K562 (cell line): ENCODE measurements around the gene GTF2A2. TPM values are rescaled to one million over a fixed set of nuclear protein-coding genes. Genes with fewer than 3 reads are reported as not detected.

ENCODE experiments used
- CUX1 ChIP-seq: fragments of 200-800 bp; sonication (Bioruptor generic); IDR thresholded peaks from 2 replicates; pipeline ENCODE4 v1.6.1; 2016; ENCODE audit warnings: missing genetic modification characterization, missing compliant biosample characterization
- ELF4 ChIP-seq: fragments of 450-650 bp; formaldehyde crosslinking; IDR thresholded peaks from 2 replicates; pipeline ENCODE4 v1.4.0; 2022; ENCODE audit warnings: missing genetic modification characterization
- HDGF ChIP-seq: fragments of 450-650 bp; IDR thresholded peaks from 2 replicates; pipeline ENCODE4 v1.6.1; 2016
- LEF1 ChIP-seq: fragments of 450-650 bp; IDR thresholded peaks from 2 replicates; pipeline ENCODE4 v1.6.1; 2016; ENCODE audit warnings: mild to moderate bottlenecking
- MITF ChIP-seq: IDR thresholded peaks from 2 replicates; pipeline ENCODE4 v1.6.1; 2014; ENCODE audit warnings: antibody characterized with exemption
- SMARCA5 ChIP-seq: fragments of 450-650 bp; IDR thresholded peaks from 2 replicates; pipeline ENCODE4 v1.6.1; 2016
- SRF ChIP-seq, 2 experiments: fragments of 250-450, 450-650 bp in 1 of 2; sonication (Bioruptor Pico) in 1 of 2; sonication (generic) in 1 of 2; formaldehyde crosslinking; IDR thresholded peaks; 2 replicates each; pipeline versions ENCODE4 v1.5.0 to v1.5.1; 2020 to 2022; ENCODE audit warnings: mild to moderate bottlenecking in 1 of 2, missing genetic modification reagents in 1 of 2
- ZNF224 ChIP-seq: sonication (generic); formaldehyde crosslinking; IDR thresholded peaks from 2 replicates; pipeline ENCODE4 v1.8.0; 2022; ENCODE audit warnings: mild to moderate bottlenecking, missing genetic modification reagents
- ZNF436 ChIP-seq: fragments of 250-450, 450-650 bp; sonication (Bioruptor Pico); formaldehyde crosslinking; IDR thresholded peaks from 2 replicates; pipeline ENCODE4 v1.7.0; 2020; ENCODE audit warnings: mild to moderate bottlenecking
- ZNF592 ChIP-seq: fragments of 450-650 bp; IDR thresholded peaks from 2 replicates; pipeline ENCODE4 v1.6.1; 2017; ENCODE audit warnings: antibody characterized with exemption, mild to moderate bottlenecking
- ZNF717 ChIP-seq: fragments of 250-450 bp; sonication (Bioruptor Pico); IDR thresholded peaks from 2 replicates; pipeline ENCODE4 v1.5.0; 2021
- ZNF76 ChIP-seq: fragments of 250-450 bp; sonication (Bioruptor Pico); IDR thresholded peaks from 2 replicates; pipeline ENCODE4 v1.4.0; 2020; ENCODE audit warnings: mild to moderate bottlenecking, moderate library complexity, borderline replicate concordance
- polyA plus RNA-seq, 8 experiments: library from polyadenylated mRNA; depleted of rRNA in 4 of 8; stranded (reverse) in 5 of 8; unstranded in 3 of 8; fragments of >200 nt; fragmentation: Nextera tagmentation in 2 of 8; fragmentation: Illumina TruSeq in 1 of 8; extraction: Ambion mirVana in 2 of 8; extraction: Trizol in 1 of 8; gene quantifications; 2 replicates each; pipeline versions ENCODE4 v1.2.1 to v1.2.3, GENCODE V29; 2011 to 2014; ENCODE audit warnings: inconsistent platforms in 1 of 8, missing spikeins in 1 of 8
- total RNA-seq, 7 experiments: library from RNA; depleted of rRNA in 6 of 7; stranded (reverse); fragments of >200 nt in 6 of 7; fragmentation: Illumina TruSeq in 2 of 7; extraction: Trizol in 2 of 7; gene quantifications; 2 replicates each; pipeline versions ENCODE4 v1.2.1 to v1.2.3, GENCODE V29; 2011 to 2021; ENCODE audit warnings: low replicate concordance in 1 of 7
- TF ChIP-seq, protein P1 (sequence below): fragments of 250-450 bp; sonication (Bioruptor Pico); IDR thresholded peaks from 2 replicates; pipeline ENCODE4 v1.5.0; 2021
- TF ChIP-seq, protein P2 (sequence below): sonication (generic); formaldehyde crosslinking; IDR thresholded peaks from 2 replicates; pipeline ENCODE4 v1.8.1; 2023; ENCODE audit warnings: mild to moderate bottlenecking, missing genetic modification reagents, moderate library complexity

GTF2A2 gene
- total and polyA plus RNA-seq, 9 of the 15 experiments (the other 6 are each of a cell fraction or from before 2014, with no cell fraction given) = 128 to 656 (median 172) TPM

GRCh38 chr15:59688782-59689625 is 31.7 kb upstream of the GTF2A2 start, which contains the start of gene BNIP2 (continued):
- TF ChIP-seq, protein P1, sequence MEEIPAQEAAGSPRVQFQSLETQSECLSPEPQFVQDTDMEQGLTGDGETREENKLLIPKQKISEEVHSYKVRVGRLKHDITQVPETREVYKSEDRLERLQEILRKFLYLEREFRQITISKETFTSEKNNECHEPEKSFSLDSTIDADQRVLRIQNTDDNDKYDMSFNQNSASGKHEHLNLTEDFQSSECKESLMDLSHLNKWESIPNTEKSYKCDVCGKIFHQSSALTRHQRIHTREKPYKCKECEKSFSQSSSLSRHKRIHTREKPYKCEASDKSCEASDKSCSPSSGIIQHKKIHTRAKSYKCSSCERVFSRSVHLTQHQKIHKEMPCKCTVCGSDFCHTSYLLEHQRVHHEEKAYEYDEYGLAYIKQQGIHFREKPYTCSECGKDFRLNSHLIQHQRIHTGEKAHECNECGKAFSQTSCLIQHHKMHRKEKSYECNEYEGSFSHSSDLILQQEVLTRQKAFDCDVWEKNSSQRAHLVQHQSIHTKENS (CRISPR knock-in tag) = no peak
- TF ChIP-seq MITF = 0 out of 2 replicates have a peak, but pooled peaks have one; percentile 16
- no peak for TF ChIP-seq ZNF436
- 0 out of 2 replicates have a peak, but pooled peaks have one; percentile 61 for TF ChIP-seq ELF4 (CRISPR knock-in tag)
- no peak for TF ChIP-seq ZNF592
- peak; percentile 81; the same call in 1 of the 2 replicates for TF ChIP-seq ZNF76 (CRISPR knock-in tag)
- peak in 1 of 2 experiments; percentile 40; a peak in 1 of 4 replicates for TF ChIP-seq SRF (CRISPR knock-in tag; IDR thresholded peaks at IDR 0.05)
- no peak for TF ChIP-seq HDGF
- TF ChIP-seq CUX1 (CRISPR knock-in tag) = no peak
- no peak for TF ChIP-seq LEF1
- no peak for TF ChIP-seq ZNF717 (CRISPR knock-in tag)
- TF ChIP-seq, protein P2, sequence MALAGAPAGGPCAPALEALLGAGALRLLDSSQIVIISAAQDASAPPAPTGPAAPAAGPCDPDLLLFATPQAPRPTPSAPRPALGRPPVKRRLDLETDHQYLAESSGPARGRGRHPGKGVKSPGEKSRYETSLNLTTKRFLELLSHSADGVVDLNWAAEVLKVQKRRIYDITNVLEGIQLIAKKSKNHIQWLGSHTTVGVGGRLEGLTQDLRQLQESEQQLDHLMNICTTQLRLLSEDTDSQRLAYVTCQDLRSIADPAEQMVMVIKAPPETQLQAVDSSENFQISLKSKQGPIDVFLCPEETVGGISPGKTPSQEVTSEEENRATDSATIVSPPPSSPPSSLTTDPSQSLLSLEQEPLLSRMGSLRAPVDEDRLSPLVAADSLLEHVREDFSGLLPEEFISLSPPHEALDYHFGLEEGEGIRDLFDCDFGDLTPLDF = no peak
- no peak for TF ChIP-seq ZNF224
- TF ChIP-seq SMARCA5 = no peak
